Measurements from ENCODE around the gene SUGP2.

DNA sequence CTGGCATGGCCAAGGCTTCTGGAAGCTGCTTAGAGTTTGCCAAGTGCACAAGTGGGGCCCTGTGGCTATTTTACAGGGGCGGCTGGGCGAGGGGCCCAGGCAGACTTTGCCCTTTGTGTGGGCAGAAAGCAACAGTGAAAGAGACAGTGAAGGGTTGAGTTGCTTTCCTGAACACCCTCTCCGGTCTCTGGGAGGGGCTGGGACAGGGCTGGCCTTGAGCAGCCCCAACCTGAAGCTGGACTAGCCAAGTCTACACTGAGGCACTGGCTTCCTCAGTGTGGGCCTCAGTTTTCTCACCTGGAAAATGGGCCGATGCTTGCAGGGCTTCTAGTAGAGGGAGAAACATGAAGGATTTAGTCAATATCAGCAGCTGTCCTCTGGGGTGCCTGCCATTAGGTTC lies 89.9 kb downstream of the SUGP2 start:
- TF ChIP-seq, protein P1, sequence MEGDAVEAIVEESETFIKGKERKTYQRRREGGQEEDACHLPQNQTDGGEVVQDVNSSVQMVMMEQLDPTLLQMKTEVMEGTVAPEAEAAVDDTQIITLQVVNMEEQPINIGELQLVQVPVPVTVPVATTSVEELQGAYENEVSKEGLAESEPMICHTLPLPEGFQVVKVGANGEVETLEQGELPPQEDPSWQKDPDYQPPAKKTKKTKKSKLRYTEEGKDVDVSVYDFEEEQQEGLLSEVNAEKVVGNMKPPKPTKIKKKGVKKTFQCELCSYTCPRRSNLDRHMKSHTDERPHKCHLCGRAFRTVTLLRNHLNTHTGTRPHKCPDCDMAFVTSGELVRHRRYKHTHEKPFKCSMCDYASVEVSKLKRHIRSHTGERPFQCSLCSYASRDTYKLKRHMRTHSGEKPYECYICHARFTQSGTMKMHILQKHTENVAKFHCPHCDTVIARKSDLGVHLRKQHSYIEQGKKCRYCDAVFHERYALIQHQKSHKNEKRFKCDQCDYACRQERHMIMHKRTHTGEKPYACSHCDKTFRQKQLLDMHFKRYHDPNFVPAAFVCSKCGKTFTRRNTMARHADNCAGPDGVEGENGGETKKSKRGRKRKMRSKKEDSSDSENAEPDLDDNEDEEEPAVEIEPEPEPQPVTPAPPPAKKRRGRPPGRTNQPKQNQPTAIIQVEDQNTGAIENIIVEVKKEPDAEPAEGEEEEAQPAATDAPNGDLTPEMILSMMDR (IDR thresholded peaks at IDR 0.05) = no peak
- TF ChIP-seq POLR2A (IDR thresholded peaks at IDR 0.05) = no peak

Data from right lobe of liver (tissue), 4 donors.